GM23338 (cell line): ENCODE data around the gene NTF3. TPM values are rescaled to one million over a fixed set of nuclear protein-coding genes. Genes with fewer than 3 reads are reported as not detected.

Experiments
- ATAC-seq: fragments of 200-7000 bp; cut with Tn5 transposase; 3 replicates; pipeline ENCODE4 v1.9.1; 2020
- DNase-seq: peaks from one replicate; pipeline ENCODE4 v3.0.0-alpha.2; 2015; ENCODE audit warnings: low spot score
- H2AFZ ChIP-seq: fragments of 200-600 bp; sonication (generic); 2 replicates; pipeline ENCODE4 v1.8.0; 2016; ENCODE audit warnings: antibody characterized with exemption, mild to moderate bottlenecking, moderate library complexity
- H3F3A ChIP-seq: fragments of 200-600 bp; sonication (generic); replicated peaks from 2 replicates; pipeline ENCODE4 v1.8.0; 2017; ENCODE audit warnings: antibody characterized with exemption, mixed run types, low read depth
- H3K27ac ChIP-seq: fragments of 200-600 bp; sonication (generic); 2 replicates; pipeline ENCODE4 v1.6.1; 2016; ENCODE audit warnings: low read depth
- H3K27me3 ChIP-seq: fragments of 200-600 bp; sonication (generic); 2 replicates; pipeline ENCODE4 v1.8.0; 2016; ENCODE audit warnings: mild to moderate bottlenecking, mixed run types, moderate library complexity; ENCODE audit not compliant: insufficient read depth
- H3K36me3 ChIP-seq: fragments of 200-600 bp; sonication (generic); 2 replicates; pipeline ENCODE4 v1.8.0; 2016; ENCODE audit warnings: mild to moderate bottlenecking; ENCODE audit not compliant: insufficient read depth
- H3K4me1 ChIP-seq: fragments of 200-600 bp; sonication (generic); 2 replicates; pipeline ENCODE4 v1.8.0; 2016; ENCODE audit warnings: mild to moderate bottlenecking, moderate library complexity; ENCODE audit not compliant: insufficient read depth
- H3K4me2 ChIP-seq: fragments of 200-600 bp; sonication (generic); 2 replicates; pipeline ENCODE4 v1.7.1; 2017; ENCODE audit warnings: mixed run types
- H3K4me3 ChIP-seq: fragments of 200-600 bp; sonication (generic); 2 replicates; pipeline ENCODE4 v1.6.1; 2016; ENCODE audit warnings: mixed run types
- H3K79me2 ChIP-seq: fragments of 200-600 bp; sonication (generic); replicated peaks from 2 replicates; pipeline ENCODE4 v1.8.0; 2017; ENCODE audit warnings: mild to moderate bottlenecking; ENCODE audit not compliant: insufficient read depth
- H3K9me2 ChIP-seq: fragments of 200-600 bp; sonication (generic); 2 replicates; pipeline ENCODE4 v1.8.0; 2017; ENCODE audit not compliant: insufficient read depth
- H4K20me1 ChIP-seq: fragments of 200-600 bp; sonication (generic); replicated peaks from 2 replicates; pipeline ENCODE4 v1.8.0; 2017; ENCODE audit warnings: mild to moderate bottlenecking; ENCODE audit not compliant: insufficient read depth
- H3K27ac Mint-ChIP-seq: 2 replicates; pipeline ENCODE4 v1.8.0; 2020; ENCODE audit warnings: inconsistent platforms, mild to moderate bottlenecking, moderate library complexity, mixed read lengths
- H3K27me3 Mint-ChIP-seq: 3 replicates; pipeline ENCODE4 v1.8.0; 2022; ENCODE audit warnings: low read depth, mild to moderate bottlenecking, moderate library complexity, mixed read lengths, inconsistent platforms; ENCODE audit not compliant: insufficient read depth, poor library complexity
- H3K36me3 Mint-ChIP-seq: 3 replicates; pipeline ENCODE4 v1.8.0; 2021; ENCODE audit warnings: low read depth, mild to moderate bottlenecking, inconsistent platforms, moderate library complexity, mixed read lengths
- H3K4me1 Mint-ChIP-seq: 3 replicates; pipeline ENCODE4 v1.8.0; 2020; ENCODE audit warnings: mild to moderate bottlenecking, inconsistent platforms, mixed read lengths
- H3K4me3 Mint-ChIP-seq: 3 replicates; pipeline ENCODE4 v1.8.0; 2021; ENCODE audit warnings: moderate library complexity, mild to moderate bottlenecking, inconsistent platforms, mixed read lengths
- H3K9me3 Mint-ChIP-seq: 3 replicates; pipeline ENCODE4 v1.8.0; 2020; ENCODE audit warnings: moderate library complexity, mild to moderate bottlenecking, inconsistent platforms, mixed read lengths
- CREB1 ChIP-seq: fragments of 250-450 bp; sonication (Bioruptor Pico); IDR thresholded peaks from 2 replicates; pipeline ENCODE4 v1.5.0; 2020; ENCODE audit warnings: low read depth, mild to moderate bottlenecking, moderate library complexity
- CTCF ChIP-seq, 2 experiments: fragments of 200-600 bp in 1 of 2; sonication (generic) in 1 of 2; conservative IDR thresholded peaks; 2 replicates each; pipeline versions ENCODE4 v1.5.1 to v1.6.1; 2016 to 2017; ENCODE audit warnings: antibody characterized with exemption in 2 of 2, low read depth in 2 of 2, mild to moderate bottlenecking in 2 of 2, moderate library complexity in 1 of 2
- ETS1 ChIP-seq: IDR thresholded peaks from 2 replicates; pipeline ENCODE4 v1.6.1; 2016; ENCODE audit warnings: antibody characterized with exemption
- EZH2 ChIP-seq: fragments of 200-600 bp; sonication (generic); IDR thresholded peaks from one replicate; pipeline ENCODE4 v1.8.0; 2017; ENCODE audit warnings: antibody characterized with exemption, mild to moderate bottlenecking, low read depth; ENCODE audit not compliant: unreplicated experiment
- EZH2phosphoT487 ChIP-seq: fragments of 200-600 bp; sonication (generic); IDR thresholded peaks from one replicate; pipeline ENCODE4 v1.8.1; 2018; ENCODE audit warnings: antibody characterized with exemption; ENCODE audit not compliant: unreplicated experiment
- JUNB ChIP-seq: IDR thresholded peaks from one replicate; pipeline ENCODE4 v1.6.1; 2016; ENCODE audit warnings: antibody characterized with exemption; ENCODE audit not compliant: unreplicated experiment
- NANOG ChIP-seq: IDR thresholded peaks from 2 replicates; pipeline ENCODE4 v1.6.1; 2016; ENCODE audit warnings: antibody characterized with exemption, borderline replicate concordance
- POLR2AphosphoS5 ChIP-seq: IDR thresholded peaks from 2 replicates; pipeline ENCODE4 v1.6.1; 2016; ENCODE audit warnings: antibody characterized with exemption, low read depth
- REST ChIP-seq: IDR thresholded peaks from one replicate; pipeline ENCODE4 v1.6.1; 2018; ENCODE audit warnings: antibody characterized with exemption; ENCODE audit not compliant: unreplicated experiment
- STAT1 ChIP-seq: IDR thresholded peaks from one replicate; pipeline ENCODE4 v1.6.1; 2016; ENCODE audit warnings: antibody characterized with exemption; ENCODE audit not compliant: unreplicated experiment
- ZNF114 ChIP-seq: fragments of 250-450 bp; sonication (Bioruptor Pico); IDR thresholded peaks from 2 replicates; pipeline ENCODE4 v1.5.0; 2020; ENCODE audit warnings: mild to moderate bottlenecking, moderate library complexity
- ZNF331 ChIP-seq: fragments of 250-450 bp; sonication (Bioruptor Pico); IDR thresholded peaks from 2 replicates; pipeline ENCODE4 v1.5.0; 2020; ENCODE audit warnings: low read depth, mild to moderate bottlenecking, moderate library complexity
- ZNF462 ChIP-seq: fragments of 250-450 bp; sonication (Bioruptor Pico); IDR thresholded peaks from 2 replicates; pipeline ENCODE4 v1.5.0; 2020; ENCODE audit warnings: mild to moderate bottlenecking, moderate library complexity
- polyA plus RNA-seq: library from polyadenylated mRNA; unstranded; fragments of >200 nt; fragmentation: Nextera tagmentation; extraction: Ambion mirVana; gene quantifications from 2 replicates; pipeline ENCODE4 v1.2.1, GENCODE V29; 2016
- total RNA-seq: library from RNA; depleted of rRNA; stranded (reverse); fragments of >200 nt; shearing (Covaris generic); gene quantifications from 2 replicates; pipeline ENCODE4 v1.2.3, GENCODE V29; 2014

Gene NTF3
- total and polyA plus RNA-seq, 2 experiments from 2014 or later: 1.2 TPM; not detected in 1

GRCh38 chr12:5438671-5439200 lies 6.8 kb downstream of the NTF3 start:
- Mint-ChIP-seq H3K27ac (no peak overlapping the region), H3K36me3 (no peaks in the 10 kb centered on the region), H3K4me1 (peaks cover 17% of the 10 kb centered on the region), H3K9me3 (no peaks in the 10 kb centered on the region), H3K4me3 (no peak overlapping the region), H3K27me3 (no peaks in the 10 kb centered on the region)
- Histone ChIP-seq H3K4me2 (no peak overlapping the region), H3K4me3 (no peak overlapping the region), H3K4me1 (peaks cover 17% of the 10 kb centered on the region), H3K36me3 (no peaks in the 10 kb centered on the region), H4K20me1 (no peaks in the 10 kb centered on the region), H3F3A (no peaks in the 10 kb centered on the region), H2AFZ (no peak overlapping the region), H3K27me3 (peaks cover 52% of the 10 kb centered on the region), H3K9me2 (no peaks in the 10 kb centered on the region), H3K79me2 (no peaks in the 10 kb centered on the region), H3K27ac (no peak overlapping the region)
- ATAC-seq (no peak), DNase-seq (no peak)
- TF ChIP-seq CREB1 (CRISPR knock-in tag) (no peak), ZNF462 (no peak), POLR2AphosphoS5 (no peak), EZH2phosphoT487 (no peak), ZNF114 (CRISPR knock-in tag) (no peak), REST (no peak), STAT1 (no peak), NANOG (no peak), CTCF (conservative IDR thresholded peaks at IDR 0.05; ENCODE audit: low read depth in 2 of 2) (no peak), EZH2 (no peak), ZNF331 (no peak), ETS1 (no peak), JUNB (no peak)
